ENCODE measurements around the gene SELENON.

SELENON gene

DNA sequence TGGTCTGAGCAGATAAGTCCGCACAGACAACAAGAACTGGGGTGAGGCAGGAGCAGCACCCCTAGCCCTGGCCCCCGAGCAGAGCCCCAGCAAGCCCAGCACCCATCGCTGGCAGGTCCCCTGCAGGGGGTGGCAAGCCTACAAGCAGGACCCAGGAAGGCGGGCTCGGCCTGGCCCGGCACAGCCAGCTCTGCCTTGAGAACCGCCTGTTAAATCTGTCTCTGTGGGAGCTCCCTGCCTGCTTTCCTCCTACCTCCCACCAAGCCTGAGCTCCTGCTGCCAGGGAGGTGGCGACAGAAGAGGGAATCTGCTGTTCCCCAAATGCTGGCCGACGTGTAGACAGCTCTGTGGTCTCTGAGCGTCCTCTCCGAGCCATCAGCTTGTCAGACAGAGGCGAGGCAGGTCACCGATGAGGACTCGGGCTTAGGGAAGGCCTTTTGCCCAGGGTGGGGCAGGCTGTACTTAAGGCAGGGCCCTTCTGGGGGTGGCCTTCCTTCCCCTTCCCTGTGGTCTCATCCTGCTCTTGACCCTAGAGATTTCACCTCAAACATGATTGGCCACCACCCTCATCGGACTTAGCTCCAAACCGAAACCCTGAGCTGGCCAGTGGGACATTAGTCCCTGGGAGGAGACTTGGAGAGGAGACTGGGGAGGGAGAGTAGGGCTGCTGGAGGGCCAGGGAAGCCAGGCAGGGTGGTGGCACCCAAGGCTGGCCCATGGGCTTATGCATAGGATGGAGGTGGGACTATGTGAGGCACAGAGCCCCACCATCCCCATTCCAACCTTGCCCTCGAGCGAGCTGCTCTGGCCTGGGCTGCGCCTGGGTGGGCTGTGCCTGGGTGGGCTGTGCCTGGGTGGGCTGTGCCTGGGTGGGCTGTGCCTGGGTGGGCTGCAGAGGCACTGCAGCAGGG is 7.7 kb downstream of the SELENON start:
- H3K4me1 Mint-ChIP-seq (ENCODE audit: low read depth): peaks cover 26% of the 10 kb centered on the region
- H3K36me3 Mint-ChIP-seq (ENCODE audit: low read depth): peaks cover 46% of the 10 kb centered on the region

DNA sequence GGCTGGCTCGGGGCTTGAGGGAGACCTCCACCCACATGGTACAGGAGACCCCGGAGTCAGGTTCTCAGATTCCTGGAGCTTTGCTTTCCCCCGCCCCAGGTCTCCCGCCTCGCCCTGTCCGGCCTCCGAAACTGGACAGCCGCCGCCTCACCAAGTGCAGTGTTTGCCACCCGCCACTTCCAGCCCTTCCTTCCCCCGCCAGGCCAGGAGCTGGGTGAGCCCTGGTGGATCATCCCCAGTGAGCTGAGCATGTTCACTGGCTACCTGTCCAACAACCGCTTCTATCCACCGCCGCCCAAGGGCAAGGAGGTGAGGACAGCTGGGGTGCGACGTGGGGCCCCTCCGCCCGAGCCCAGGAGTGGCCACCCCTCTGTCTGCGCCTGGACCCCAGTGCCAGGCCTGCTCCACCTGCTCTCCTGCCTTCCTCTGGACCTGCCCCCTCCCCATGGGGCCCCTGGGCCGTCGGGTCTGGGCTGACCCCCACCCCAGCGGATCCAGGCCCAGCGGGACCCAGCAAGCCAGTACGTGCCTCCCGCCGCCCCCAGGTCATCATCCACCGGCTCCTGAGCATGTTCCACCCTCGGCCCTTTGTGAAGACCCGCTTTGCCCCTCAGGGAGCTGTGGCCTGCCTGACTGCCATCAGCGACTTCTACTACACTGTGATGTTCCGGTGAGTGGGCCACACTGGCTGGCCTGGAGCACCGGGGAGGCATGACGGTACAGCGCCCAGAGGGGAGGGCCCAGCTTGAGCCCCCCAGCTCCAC is 8.7 kb downstream of the SELENON start:
- Mint-ChIP-seq H3K9me3 (no peaks in the 10 kb centered on the region), H3K4me1 (ENCODE audit: low read depth) (peaks cover 20% of the 10 kb centered on the region), H3K36me3 (ENCODE audit: low read depth) (peaks cover 50% of the 10 kb centered on the region), H3K27ac (no peak overlapping the region), H3K4me3 (no peak overlapping the region), H3K27me3 (no peaks in the 10 kb centered on the region)
- DNase-seq: no peak

More for the DNA sequence above, 7.7 kb downstream of the SELENON start:
- Mint-ChIP-seq H3K27ac (no peak overlapping the region), H3K4me3 (no peak overlapping the region), H3K27me3 (no peaks in the 10 kb centered on the region), H3K9me3 (no peaks in the 10 kb centered on the region)
- no peak for DNase-seq

DNA sequence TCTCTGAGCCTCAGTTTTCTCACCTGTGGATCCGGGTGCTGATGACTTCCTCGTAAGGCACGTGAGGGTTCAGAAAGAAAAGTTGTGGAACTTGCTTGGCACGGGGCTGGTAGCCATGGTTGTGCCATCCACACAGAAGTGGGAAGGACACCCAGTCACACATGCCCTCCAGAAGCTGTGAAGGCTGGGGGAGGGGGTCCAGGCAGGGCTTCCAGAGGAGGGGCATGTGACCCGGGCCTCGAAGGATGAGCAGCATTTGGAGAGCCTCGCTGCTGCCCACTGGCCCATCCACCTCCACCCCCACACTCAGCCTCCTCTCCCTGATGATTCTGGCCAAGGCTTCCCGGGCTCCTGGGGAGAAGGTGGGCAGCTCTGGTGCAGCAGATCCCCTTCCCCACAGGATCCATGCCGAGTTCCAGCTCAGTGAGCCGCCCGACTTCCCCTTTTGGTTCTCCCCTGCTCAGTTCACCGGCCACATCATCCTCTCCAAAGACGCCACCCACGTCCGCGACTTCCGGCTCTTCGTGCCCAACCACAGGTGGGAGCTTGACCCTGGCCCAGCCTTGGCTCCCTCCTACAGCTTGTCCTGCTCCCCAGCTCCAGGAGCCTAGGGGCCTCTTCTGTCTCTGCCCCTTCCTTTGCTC is 9.4 kb downstream of the SELENON start:
- H3K36me3 Mint-ChIP-seq (ENCODE audit: low read depth): peaks cover 54% of the 10 kb centered on the region
- H3K9me3 Mint-ChIP-seq: no peaks in the 10 kb centered on the region
- no peak overlapping the region for H3K27ac Mint-ChIP-seq
- H3K27me3 Mint-ChIP-seq: no peaks in the 10 kb centered on the region
- DNase-seq: no peak
- no peak overlapping the region for H3K4me3 Mint-ChIP-seq
- H3K4me1 Mint-ChIP-seq (ENCODE audit: low read depth): peaks cover 14% of the 10 kb centered on the region

DNA sequence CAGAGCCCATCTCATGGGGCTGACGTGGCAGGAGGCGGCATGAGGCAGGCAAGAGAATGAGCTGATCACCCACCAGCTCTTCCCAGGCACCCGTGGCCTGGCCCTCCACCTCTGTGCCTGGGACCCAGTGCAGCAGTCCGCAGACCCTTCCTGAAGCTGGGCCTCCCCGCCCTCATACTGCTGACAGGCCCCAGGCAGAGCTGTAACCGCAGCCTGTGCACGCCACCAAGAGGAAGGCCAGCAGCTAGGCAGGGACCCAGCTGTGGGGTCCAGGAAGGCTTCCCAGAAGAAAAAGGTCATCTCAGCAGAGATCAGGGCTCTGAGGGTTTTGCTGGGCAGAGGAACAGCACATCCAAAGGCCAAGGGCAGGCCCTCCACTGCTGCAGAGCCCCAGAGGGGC is 9.9 kb downstream of the SELENON start:
- no peak overlapping the region for H3K27ac Mint-ChIP-seq
- no peak overlapping the region for H3K4me3 Mint-ChIP-seq
- H3K9me3 Mint-ChIP-seq: no peaks in the 10 kb centered on the region
- peaks cover 10% of the 10 kb centered on the region for H3K4me1 Mint-ChIP-seq (ENCODE audit: low read depth)
- H3K27me3 Mint-ChIP-seq: no peaks in the 10 kb centered on the region
- H3K36me3 Mint-ChIP-seq (ENCODE audit: low read depth): peaks cover 57% of the 10 kb centered on the region
- no peak for DNase-seq

DNA sequence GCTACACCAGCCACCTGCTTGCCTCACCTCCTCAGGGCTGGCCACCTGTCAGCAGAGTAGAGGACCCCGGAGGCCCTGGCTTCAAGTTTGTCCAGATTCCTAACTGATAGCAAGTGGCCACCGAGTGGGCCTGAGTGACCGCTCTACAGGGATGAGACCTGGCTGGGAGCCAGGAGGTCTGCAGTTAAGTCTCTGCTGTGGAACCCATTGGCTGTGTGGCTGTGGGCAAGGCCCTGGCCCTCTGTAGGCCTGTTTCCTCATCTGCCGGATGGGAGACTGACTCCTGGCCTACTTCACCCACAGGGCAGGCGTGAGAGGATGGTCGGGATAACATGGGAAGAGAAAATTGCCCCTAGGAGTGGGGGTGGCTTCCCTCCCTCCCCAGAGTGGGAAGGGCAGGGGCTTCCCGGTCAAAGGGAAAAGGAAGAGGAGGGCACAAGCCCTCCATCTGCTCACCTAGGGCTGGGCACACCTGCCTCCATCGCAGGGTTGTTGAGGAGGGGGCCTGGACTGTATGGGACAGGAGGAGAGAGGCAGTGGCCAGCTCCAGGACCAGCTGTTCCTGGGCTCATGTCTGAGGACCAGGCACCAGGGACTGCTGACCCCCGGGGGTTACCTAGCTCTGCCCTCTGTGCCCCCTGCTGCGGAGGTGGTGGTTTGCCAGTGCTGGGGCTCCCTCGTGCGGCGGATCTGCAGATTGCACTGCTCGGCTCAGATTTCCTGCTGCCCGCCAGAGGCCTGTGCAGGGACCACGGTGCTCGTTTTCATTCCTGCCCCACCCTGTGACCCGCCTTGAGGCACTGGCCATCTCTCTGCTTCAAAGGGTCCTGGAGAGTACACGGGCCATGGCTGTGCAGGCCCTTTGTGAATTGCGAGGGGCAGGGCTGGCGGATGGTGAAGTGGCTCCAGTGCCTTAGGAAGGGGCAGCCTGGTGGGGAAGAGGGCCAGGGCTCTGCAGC is 10.6 kb downstream of the SELENON start:
- H3K9me3 Mint-ChIP-seq: no peaks in the 10 kb centered on the region
- peaks cover 4% of the 10 kb centered on the region for H3K4me1 Mint-ChIP-seq (ENCODE audit: low read depth)
- no peak overlapping the region for H3K4me3 Mint-ChIP-seq
- peak; percentile 91 for DNase-seq
- no peak overlapping the region for H3K27ac Mint-ChIP-seq
- H3K36me3 Mint-ChIP-seq (ENCODE audit: low read depth): peaks cover 57% of the 10 kb centered on the region
- no peaks in the 10 kb centered on the region for H3K27me3 Mint-ChIP-seq

DNA sequence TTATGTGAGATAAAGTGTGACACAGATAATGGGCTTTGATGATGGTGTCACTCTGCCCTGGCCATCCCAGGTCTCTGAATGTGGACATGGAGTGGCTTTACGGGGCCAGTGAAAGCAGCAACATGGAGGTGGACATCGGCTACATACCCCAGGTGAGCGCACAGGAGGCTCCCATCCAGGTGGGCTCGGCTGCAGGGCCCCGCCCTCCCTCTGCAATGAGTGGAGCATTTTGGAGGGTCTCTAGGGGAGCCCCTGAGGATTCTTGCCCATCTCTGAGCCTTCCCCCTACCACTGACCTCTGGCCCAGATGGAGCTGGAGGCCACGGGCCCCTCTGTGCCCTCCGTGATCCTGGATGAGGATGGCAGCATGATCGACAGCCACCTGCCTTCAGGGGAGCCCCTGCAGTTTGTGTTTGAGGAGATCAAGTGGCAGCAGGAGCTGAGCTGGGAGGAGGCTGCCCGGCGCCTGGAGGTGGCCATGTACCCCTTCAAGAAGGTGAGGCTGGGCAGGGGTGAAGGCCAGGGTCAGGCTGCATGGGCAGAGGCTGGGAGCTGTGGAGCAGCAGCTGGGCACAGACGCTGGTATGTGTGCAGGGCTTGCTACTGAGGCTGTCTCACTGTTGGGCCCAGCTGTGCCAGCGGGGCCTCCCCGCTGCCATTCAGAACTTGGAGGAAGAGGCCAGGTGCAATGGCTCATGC is 11.5 kb downstream of the SELENON start:
- Mint-ChIP-seq H3K27me3 (no peaks in the 10 kb centered on the region), H3K9me3 (no peaks in the 10 kb centered on the region), H3K4me1 (ENCODE audit: low read depth) (peaks cover 4% of the 10 kb centered on the region), H3K4me3 (no peak overlapping the region), H3K27ac (no peak overlapping the region), H3K36me3 (ENCODE audit: low read depth) (peaks cover 53% of the 10 kb centered on the region)
- DNase-seq: peak; percentile 13

DNA sequence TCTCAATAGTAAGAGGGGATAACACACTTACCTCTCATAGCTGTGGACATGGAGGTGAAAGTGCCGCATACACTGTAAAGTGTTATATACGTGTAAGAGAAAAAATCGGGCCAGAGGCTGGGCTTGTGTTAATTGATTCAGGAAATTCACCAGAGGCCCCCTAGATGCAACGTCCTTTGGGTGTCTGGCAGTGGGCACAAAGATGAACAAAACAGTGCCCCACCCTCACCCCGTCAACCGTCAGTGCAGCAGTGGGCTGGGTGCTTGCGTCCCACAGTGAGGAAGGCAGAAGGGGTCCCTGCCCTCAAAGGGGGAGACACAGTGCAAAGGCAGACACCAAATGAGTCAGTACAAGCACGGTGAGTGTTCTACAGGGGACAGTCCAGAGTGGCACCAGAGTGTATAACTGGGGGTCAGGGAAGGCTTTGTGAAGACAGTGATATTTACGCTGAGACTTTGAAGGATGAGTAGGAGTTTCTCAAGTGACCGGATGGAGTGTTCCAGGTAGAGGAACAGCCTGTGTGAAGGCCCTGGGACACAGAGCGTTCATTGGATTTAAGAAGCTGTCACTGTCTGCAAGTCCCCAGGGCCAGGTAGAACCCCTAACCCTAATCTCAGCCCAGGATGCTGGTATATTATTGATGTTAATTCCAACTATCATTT is 13.2 kb downstream of the SELENON start:
- H3K27me3 Mint-ChIP-seq: no peaks in the 10 kb centered on the region
- no peak for DNase-seq
- no peak overlapping the region for H3K27ac Mint-ChIP-seq
- peaks cover 47% of the 10 kb centered on the region for H3K36me3 Mint-ChIP-seq (ENCODE audit: low read depth)
- H3K4me1 Mint-ChIP-seq (ENCODE audit: low read depth): peaks cover 8% of the 10 kb centered on the region
- H3K4me3 Mint-ChIP-seq: no peak overlapping the region
- no peaks in the 10 kb centered on the region for H3K9me3 Mint-ChIP-seq

DNA sequence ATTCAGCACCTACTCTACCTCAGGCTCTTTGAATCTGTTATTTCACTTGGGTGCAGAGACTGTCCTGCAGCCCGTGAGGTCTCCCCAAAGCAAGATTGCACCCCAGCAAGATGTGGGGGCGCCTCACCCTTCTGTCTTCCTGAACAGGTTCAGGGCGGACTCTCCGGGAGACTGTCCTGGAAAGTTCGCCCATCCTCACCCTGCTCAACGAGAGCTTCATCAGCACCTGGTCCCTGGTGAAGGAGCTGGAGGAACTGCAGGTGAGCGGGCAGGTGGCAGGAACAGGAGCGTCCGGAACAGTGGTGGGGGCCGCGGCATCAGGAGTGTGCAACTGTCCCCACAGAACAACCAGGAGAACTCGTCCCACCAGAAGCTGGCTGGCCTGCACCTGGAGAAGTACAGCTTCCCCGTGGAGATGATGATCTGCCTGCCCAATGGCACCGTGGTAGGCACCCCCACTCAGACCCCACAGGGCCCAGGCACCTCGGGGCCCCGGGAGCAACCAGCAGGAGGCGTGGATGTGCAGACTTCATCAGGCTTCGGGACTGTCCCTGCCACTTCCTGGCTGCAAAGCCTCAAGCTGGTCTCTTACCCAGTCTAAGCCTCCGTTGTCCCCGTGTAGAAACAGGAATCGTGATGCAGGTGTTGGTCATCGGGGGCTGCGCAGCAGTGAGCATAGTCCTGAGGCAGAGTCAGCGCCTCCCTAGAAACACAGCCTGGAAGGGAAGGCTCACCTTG is 13.9 kb downstream of the SELENON start:
- no peak for DNase-seq
- H3K27ac Mint-ChIP-seq: no peak overlapping the region

DNA sequence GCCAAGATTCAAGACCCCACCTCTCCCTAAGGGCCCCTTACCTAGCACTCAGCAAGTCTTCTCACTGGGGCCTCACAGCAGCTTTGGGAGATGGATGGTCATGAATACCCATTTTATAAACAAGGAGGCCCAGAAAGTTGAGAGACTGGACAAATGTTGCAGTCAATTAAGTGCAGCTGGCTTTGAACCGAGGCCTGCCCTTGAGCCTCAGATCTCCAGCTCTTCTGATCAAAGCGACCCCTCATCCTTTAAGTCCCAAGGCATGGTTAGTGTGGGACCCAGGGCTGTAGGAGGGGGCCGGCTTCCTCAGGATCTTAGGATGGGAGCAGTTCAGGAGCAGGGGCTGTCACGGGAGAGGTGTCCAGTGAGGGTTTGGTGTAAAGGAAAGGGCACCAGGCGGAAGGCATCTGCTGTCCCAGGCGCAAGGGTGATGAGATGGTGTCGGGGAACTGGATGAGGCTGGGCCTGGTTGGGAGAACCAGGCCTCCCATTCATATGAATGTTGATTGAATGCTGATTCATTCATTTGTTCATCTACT is 14.6 kb downstream of the SELENON start:
- Mint-ChIP-seq H3K4me3 (no peak overlapping the region), H3K27ac (peak overlapping the region; percentile 23), H3K36me3 (ENCODE audit: low read depth) (peaks cover 37% of the 10 kb centered on the region), H3K27me3 (no peaks in the 10 kb centered on the region), H3K4me1 (ENCODE audit: low read depth) (peaks cover 20% of the 10 kb centered on the region), H3K9me3 (no peaks in the 10 kb centered on the region)
- DNase-seq: no peak

More for the DNA sequence above, 13.9 kb downstream of the SELENON start:
- H3K36me3 Mint-ChIP-seq (ENCODE audit: low read depth): peaks cover 44% of the 10 kb centered on the region
- H3K4me1 Mint-ChIP-seq (ENCODE audit: low read depth): peaks cover 15% of the 10 kb centered on the region
- no peaks in the 10 kb centered on the region for H3K27me3 Mint-ChIP-seq
- no peaks in the 10 kb centered on the region for H3K9me3 Mint-ChIP-seq
- no peak overlapping the region for H3K4me3 Mint-ChIP-seq

DNA sequence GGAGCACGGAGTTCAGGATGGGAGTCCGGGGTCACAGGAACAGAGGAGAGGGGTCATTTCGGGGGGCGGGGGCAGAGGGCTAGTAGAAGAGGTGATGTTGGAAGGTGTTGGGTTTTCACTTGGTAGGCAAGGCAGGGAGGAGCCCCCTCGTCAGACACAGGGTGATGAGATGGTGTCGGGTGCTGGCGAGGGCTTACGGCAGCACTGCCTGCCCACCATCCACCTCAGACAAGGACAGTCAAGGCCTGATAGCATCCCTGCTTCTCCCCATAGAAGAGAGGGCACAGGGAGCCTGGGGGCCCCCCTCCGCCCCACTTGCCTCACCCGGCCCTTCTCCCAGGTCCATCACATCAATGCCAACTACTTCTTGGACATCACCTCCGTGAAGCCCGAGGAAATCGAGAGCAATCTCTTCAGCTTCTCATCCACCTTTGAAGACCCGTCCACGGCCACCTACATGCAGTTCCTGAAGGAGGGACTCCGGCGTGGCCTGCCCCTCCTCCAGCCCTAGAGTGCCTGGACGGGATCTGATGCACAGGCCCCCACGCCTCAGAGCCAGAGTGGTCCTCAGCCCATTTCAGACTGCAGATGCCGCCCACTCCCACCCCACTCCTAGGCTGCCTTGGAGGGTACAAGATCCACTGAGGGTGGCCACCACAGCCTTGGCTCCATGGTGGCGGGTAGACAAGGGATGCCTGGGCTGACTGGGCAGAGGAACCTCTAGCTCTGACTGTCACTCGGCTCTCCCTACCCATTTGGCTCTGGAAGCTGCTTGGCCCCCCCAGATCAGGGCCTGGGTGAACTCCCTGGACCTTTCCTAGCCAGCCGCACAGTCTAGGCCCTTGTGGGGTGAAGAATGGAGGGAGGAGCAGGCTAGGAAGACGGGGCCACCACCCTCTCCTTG is 15.5 kb downstream of the SELENON start:
- H3K4me1 Mint-ChIP-seq (ENCODE audit: low read depth): peaks cover 20% of the 10 kb centered on the region
- peaks cover 29% of the 10 kb centered on the region for H3K36me3 Mint-ChIP-seq (ENCODE audit: low read depth)
- H3K9me3 Mint-ChIP-seq: no peaks in the 10 kb centered on the region
- no peaks in the 10 kb centered on the region for H3K27me3 Mint-ChIP-seq
- no peak overlapping the region for H3K4me3 Mint-ChIP-seq
- H3K27ac Mint-ChIP-seq: no peak overlapping the region
- DNase-seq: no peak

DNA sequence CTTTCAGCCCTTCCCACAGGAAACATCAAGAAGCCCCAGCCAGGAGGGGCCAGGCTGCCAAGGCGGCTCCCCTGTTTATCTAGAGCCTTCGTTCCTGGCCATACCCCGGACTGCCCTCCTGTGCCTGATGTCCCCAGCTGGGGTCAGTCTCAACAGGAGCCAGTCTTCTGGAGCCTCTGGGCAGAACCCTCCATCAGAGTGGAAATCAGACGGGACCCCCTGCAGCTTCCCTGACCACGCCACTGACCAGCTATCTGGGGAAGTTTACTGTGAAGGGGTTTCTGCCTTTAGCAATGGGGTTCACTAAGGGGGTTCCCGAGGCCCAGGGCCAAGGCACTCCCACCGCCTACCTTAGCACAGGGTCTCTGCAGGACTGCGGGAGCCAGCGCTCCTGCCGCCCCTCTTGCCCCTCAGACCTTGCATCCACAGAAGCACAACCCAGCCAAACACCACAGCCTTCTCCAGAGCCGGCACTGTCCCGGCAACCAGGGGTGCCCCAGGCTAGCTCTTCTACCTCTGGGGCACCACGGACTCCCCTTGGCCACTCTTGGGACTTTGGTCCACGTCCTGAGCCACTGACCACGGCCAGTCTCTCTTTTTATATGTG is 16.2 kb downstream of the SELENON start:
- peaks cover 30% of the 10 kb centered on the region for H3K36me3 Mint-ChIP-seq (ENCODE audit: low read depth)
- DNase-seq: no peak
- H3K27ac Mint-ChIP-seq: no peak overlapping the region
- no peak overlapping the region for H3K4me3 Mint-ChIP-seq
- H3K9me3 Mint-ChIP-seq: no peaks in the 10 kb centered on the region
- no peaks in the 10 kb centered on the region for H3K27me3 Mint-ChIP-seq
- peaks cover 23% of the 10 kb centered on the region for H3K4me1 Mint-ChIP-seq (ENCODE audit: low read depth)

Measured in activated T-cell treated with anti-CD3 and anti-CD28 coated beads, Interleukin-2, amount 50 U/mL, for 24 hours (primary cell).